ENCODE measurements around the gene ESYT3. TPM values are rescaled to one million over a fixed set of nuclear protein-coding genes. Genes with fewer than 3 reads are reported as not detected.

Gene ESYT3
- total RNA-seq, 2 donors from 2014 or later = 2.0 to 6.0 TPM

DNA sequence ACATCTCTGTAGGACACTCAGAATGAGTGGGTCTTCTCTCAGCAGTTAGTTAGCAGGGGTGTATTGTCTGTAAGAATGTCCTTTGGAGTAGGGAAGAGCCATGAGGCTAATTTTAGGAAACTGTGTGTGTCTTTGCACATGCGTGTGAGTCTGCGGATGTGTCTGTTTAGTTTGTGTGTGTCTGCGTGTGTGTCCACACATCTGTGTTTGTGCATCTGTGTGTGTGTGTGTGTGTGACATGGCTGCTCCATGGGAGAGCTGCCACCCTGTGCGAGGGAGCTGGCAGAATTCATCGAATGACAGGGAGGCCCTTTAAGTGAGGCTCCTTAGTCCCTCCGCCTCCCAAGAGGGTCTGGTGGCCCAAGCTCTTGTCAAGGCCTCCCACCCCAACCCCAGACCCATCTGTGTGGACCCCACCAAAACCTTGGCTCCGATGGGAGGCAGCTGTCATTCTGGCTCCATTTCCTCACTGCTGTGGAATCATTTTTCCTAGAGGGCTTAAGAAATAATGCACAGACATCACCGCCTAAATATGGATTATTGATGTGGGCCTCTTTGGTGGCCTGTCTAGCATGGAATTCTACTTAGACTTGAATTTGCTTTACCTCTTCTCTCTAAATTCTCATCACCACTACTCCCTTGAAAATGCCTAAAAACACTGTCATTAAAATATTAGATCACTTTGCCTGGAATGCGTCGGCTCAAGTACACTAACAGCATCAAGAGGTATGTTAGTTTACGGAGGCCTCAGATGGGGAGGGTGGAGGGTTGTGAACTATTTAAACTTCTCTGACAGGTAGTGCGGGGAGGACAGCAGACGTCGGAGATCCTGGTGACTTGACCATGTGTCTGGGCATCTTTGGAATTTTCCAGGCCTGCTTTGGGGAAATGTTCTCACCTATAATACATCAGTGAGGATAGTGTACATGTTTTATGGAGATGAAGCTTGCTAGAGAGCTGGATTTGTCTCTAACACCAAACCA lies 9.4 kb downstream of the ESYT3 start:
- H3K27ac ChIP-seq = no peak overlapping the region

DNA sequence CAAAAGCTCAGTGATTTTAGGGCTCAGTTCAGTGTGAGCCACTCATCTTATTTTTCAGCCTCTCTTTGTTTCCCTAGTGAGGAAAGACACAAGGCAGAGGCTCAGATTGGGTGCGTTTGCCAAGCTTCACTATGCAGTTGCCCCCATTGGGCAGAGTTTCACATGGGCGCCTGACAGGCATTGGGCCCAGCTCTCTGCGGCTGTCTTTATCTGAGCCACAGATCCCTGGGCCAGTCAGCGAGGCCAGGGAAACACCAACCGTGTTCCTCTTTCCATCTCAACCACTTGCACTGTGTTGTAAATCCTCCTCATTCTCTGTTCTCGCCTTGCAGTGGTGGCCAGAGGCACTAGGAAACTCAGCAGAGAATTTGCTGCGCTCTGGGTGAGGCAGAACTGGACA lies 10.8 kb downstream of the ESYT3 start:
- Histone ChIP-seq H3K27ac (no peak overlapping the region), H3K4me1 (peaks cover 4% of the 10 kb centered on the region), H3K4me3 (no peak overlapping the region), H3K9me3 (no peaks in the 10 kb centered on the region), H3K27me3 (no peaks in the 10 kb centered on the region), H3K36me3 (replicated peaks in 1 of 2; ENCODE audit: insufficient read depth in 1 of 2, low read depth in 2 of 2) (no peaks in the 10 kb centered on the region)
- intact Hi-C loops (cut with DNase I) = no loop called here
- WGBS, 2 donors = 85 to 91% methylated on average over 7 of the region's 7 CpGs
- no peak for TF ChIP-seq POLR2A (IDR thresholded peaks at IDR 0.05)
- TF ChIP-seq, protein P1, sequence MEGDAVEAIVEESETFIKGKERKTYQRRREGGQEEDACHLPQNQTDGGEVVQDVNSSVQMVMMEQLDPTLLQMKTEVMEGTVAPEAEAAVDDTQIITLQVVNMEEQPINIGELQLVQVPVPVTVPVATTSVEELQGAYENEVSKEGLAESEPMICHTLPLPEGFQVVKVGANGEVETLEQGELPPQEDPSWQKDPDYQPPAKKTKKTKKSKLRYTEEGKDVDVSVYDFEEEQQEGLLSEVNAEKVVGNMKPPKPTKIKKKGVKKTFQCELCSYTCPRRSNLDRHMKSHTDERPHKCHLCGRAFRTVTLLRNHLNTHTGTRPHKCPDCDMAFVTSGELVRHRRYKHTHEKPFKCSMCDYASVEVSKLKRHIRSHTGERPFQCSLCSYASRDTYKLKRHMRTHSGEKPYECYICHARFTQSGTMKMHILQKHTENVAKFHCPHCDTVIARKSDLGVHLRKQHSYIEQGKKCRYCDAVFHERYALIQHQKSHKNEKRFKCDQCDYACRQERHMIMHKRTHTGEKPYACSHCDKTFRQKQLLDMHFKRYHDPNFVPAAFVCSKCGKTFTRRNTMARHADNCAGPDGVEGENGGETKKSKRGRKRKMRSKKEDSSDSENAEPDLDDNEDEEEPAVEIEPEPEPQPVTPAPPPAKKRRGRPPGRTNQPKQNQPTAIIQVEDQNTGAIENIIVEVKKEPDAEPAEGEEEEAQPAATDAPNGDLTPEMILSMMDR (IDR thresholded peaks at IDR 0.05) = no peak
- DNase-seq (no peak), ATAC-seq (no peak)

More for the DNA sequence above, 9.4 kb downstream of the ESYT3 start:
- no peak for DNase-seq
- Histone ChIP-seq H3K9me3 (no peaks in the 10 kb centered on the region), H3K4me1 (no peaks in the 10 kb centered on the region), H3K27me3 (no peaks in the 10 kb centered on the region), H3K36me3 (replicated peaks in 1 of 2; ENCODE audit: insufficient read depth in 1 of 2, low read depth in 2 of 2) (no peaks in the 10 kb centered on the region), H3K4me3 (no peak overlapping the region)
- TF ChIP-seq POLR2A (IDR thresholded peaks at IDR 0.05) = no peak
- TF ChIP-seq, protein P1 (IDR thresholded peaks at IDR 0.05) = no peak
- intact Hi-C loops (cut with DNase I) = no loop called here
- no peak for ATAC-seq
- 90 to 92% methylated on average over 11 to 14 of the region's 14 CpGs for WGBS, 2 donors

DNA sequence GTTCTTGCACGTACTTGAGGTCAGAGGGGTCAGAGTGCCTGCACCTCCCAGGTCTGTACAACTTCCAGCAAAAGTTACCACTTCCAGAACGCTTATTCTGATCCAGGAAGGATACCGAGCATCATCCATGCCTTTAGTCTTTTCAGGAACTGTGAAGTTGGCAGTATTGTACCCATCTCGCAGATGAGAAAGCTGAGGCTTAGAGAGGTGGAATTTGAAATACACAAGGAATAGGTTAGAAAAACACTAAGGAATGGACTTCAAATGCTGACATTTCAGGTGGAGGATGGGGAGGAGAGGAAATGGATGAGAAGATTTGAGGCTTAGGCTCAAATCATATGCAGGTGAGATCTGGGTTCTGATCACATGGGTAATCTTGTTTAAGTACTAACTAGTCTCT lies 11.2 kb downstream of the ESYT3 start:
- 87 to 94% methylated on average over 4 of the region's 4 CpGs for WGBS, 2 donors
- no peaks in the 10 kb centered on the region for H3K27me3 ChIP-seq
- H3K27ac ChIP-seq = no peak overlapping the region
- no peak overlapping the region for H3K4me3 ChIP-seq
- H3K36me3 ChIP-seq (replicated peaks in 1 of 2; ENCODE audit: insufficient read depth in 1 of 2, low read depth in 2 of 2) = no peaks in the 10 kb centered on the region
- intact Hi-C loops (cut with DNase I) = no loop called here
- no peak for ATAC-seq
- no peak for TF ChIP-seq POLR2A (IDR thresholded peaks at IDR 0.05)
- TF ChIP-seq, protein P1 (IDR thresholded peaks at IDR 0.05) = no peak
- DNase-seq = no peak
- no peaks in the 10 kb centered on the region for H3K9me3 ChIP-seq
- H3K4me1 ChIP-seq = peaks cover 6% of the 10 kb centered on the region

DNA sequence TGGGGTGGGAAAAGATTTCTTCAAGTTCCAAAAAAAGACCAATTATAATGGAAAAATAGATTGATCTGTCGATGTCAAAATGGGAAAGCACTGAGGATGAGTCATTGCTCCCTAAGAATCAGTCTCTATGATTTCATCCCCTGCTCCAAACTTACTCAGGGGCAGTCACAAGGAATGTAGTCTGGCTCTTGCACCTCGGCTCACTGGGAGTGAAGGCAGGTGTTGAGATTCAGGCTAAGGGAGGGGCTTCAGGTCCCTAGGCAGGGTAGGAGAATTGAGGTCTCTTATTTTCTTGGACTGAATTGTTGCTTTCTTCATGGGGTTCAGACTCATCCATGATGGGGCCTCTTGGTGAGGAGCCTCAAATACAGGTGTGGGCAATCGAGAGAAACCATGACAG lies 14.2 kb downstream of the ESYT3 start:
- H3K36me3 ChIP-seq (replicated peaks in 1 of 2; ENCODE audit: insufficient read depth in 1 of 2, low read depth in 2 of 2) = no peaks in the 10 kb centered on the region
- TF ChIP-seq, protein P1 (IDR thresholded peaks at IDR 0.05) = no peak
- TF ChIP-seq POLR2A (IDR thresholded peaks at IDR 0.05) = no peak
- 88 to 90% methylated on average over 3 of the region's 3 CpGs for WGBS, 2 donors
- intact Hi-C loops (cut with DNase I) = no loop called here
- no peak overlapping the region for H3K4me3 ChIP-seq
- peaks cover 6% of the 10 kb centered on the region for H3K4me1 ChIP-seq
- H3K27ac ChIP-seq = no peak overlapping the region
- DNase-seq = no peak
- no peaks in the 10 kb centered on the region for H3K9me3 ChIP-seq
- no peaks in the 10 kb centered on the region for H3K27me3 ChIP-seq
- no peak for ATAC-seq

All from body of pancreas (tissue), 4 donors.